ENCODE measurements around the gene PIGV.

GRCh38 chr1:26785611-26786436, 1.9 kb upstream of the PIGV start:
- TF ChIP-seq YY1 (IDR thresholded peaks at IDR 0.05; ENCODE audit: insufficient read depth, insufficient read length) (no peak), ZNF274 (IDR thresholded peaks at IDR 0.05; ENCODE audit: low read depth, low read length) (no peak), SUZ12 (IDR thresholded peaks at IDR 0.05; ENCODE audit: extremely low read depth, insufficient read depth, insufficient read length) (no peak)

All from NT2/D1 (cell line).